ACHN (cell line): ENCODE results near the gene DTWD2.
"Not testable (repeated sequence)": the region's sequence is repeated elsewhere in the genome, so short reads cannot be mapped to it uniquely, and the experiment has no call there.

Experiments
- DNase-seq: peaks from one replicate; pipeline ENCODE4 v3.0.0-alpha.2; 2015
- in situ Hi-C: cut with HindIII; loops from 2 replicates; pipeline ENCODE4 v1.10.0; 2017; ENCODE audit warnings: low sequenced_read_pairs, low pct_ligation_motif_present, low pct_unique_long_range_greater_than_20kb

DTWD2 gene

DNA sequence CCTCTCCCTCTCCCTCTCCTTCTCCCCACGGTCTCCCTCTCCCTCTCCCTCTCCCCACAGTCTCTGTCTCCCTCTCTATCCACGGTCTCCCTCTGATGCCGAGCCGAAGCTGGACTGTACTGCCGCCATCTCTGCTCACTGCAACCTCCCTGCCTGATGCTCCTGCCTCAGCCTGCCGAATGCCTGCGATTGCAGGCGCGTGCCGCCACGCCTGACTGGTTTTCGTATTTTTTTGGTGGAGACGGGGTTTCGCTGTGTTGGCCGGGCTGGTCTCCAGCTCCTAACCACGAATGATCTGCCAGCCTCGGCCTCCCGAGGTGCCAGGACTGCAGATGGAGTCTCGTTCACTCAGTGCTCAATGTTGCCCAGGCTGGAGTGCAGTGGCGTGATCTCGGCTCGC, 24.0 kb downstream of the DTWD2 start:
- in situ Hi-C loops, DNase-seq: not testable (repeated sequence)

DNA sequence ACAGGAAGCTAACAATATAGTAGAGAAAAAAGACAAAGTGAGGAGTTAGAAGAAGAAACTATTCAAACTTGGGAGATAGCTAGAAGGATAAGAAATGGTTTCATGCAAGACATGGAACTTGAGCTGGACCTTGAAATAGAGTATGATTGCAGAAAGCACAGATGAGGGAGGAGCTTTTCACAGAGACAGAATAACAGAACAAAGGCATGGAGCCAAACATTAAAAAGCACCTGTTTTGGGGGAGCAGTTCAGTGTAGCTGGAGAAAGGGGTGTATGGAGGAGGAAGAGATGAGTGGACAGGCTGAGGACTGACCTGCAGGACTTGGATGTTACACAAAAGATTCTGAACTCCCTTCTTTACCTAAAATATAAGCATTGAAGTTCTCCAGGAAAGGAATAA, 25.2 kb downstream of the DTWD2 start:
- no peak for DNase-seq
- in situ Hi-C loops = no loop called here

DNA sequence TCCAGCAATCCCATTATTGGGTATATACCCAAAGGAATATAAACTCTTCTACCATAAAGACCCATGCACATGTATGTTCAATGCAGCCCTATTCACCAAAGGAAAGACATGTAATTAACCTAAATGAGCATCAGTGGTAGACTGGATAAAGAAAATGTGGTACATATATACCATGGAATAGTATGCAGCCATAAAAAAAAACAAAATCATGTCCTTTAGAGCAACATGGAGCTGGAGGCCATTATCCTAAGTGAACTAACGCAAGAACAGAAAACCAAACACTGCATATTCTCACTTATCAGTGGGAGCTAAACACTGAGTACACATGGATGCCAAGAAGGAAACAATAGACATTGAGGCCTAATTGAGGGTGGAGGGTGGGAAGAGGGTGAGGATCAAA, 27.8 kb downstream of the DTWD2 start:
- in situ Hi-C loops = no loop called here
- DNase-seq = no peak

DNA sequence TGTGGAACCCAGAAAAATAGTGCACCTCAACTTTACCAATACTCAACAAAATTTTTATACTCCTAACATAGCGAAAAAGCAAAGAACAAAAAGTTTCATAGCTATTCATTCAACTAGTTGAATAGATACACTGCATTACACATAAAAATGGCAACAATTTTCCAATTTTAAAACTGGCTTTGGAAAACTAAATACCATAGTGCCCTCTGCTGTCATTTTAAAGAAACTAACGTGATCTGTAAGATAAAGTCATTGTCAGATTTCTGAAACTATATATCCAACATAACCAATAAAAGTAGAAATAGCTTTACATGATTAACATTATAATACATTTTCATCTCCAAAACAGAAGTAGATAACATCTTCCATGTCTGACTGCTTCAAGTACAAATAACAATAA, 31.6 kb downstream of the DTWD2 start:
- peak; percentile 30 for DNase-seq
- in situ Hi-C loops = no loop called here

DNA sequence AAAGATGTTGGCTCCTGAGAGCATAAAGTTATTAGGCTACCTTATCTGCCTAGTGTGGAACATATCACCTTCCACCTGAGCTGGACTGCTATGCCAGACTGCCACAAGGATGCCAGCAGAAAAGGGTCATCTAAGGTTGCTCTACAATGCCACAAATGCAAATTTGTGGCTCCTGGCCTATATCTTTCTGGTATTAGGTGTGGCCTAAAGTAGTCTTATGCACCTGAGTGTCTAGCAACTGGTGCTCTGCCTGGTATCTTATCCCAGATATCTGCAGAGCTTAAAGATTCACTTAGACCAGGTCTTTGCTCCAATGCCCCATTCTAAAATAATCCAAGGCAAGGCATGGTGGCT, 34.7 kb downstream of the DTWD2 start:
- no peak for DNase-seq
- in situ Hi-C loops = no loop called here

DNA sequence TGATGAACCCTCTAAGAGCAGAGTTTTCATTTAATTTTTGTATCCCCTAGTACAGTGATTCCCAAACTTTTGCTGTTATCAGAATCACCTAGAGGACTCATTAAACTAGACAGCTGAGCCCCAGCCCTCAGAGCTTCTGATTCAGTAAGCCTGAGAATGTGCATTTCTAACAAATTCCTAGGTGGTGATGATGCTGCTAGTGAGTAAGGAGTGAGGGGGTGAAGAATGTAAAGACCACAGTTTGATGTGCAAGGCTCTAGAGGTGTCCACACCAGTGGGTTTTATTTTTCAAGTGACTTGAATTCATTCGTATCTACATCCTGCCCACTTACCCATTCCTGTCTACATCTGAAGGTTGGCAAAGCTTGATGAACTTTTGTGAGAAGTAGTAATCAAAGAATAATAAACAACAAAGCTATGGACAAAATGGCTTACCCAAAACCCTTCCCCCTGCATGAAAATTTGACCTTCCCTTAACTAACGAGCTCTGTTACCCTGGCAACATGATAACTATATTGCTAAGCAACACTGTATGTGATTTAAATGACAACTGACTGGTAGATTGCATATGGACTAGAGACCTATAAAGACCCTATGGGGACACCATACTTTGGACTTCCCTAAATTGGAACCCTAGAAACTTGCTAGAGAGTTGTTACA, 35.2 kb downstream of the DTWD2 start:
- in situ Hi-C loops = no loop called here
- no peak for DNase-seq

DNA sequence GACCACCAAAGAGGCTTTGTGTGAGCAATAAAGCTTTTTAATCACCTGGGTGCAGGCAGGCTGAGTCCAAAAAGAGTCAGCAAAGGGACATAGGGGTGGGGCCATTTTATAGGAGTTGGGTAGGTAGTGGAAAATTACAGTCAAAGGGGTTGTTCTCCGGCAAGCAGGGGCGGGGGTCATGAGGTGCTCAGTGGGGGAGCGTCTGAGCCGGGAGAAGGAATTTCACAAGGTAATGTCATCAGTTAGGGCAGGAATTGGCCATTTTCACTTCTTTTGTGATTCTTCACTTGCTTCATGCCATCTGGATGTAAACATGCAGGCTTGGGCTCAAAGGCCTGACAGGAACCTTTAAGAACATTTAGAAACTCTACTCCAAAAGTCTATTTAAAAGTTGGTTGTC, 36.0 kb downstream of the DTWD2 start:
- DNase-seq, in situ Hi-C loops: not testable (repeated sequence)

DNA sequence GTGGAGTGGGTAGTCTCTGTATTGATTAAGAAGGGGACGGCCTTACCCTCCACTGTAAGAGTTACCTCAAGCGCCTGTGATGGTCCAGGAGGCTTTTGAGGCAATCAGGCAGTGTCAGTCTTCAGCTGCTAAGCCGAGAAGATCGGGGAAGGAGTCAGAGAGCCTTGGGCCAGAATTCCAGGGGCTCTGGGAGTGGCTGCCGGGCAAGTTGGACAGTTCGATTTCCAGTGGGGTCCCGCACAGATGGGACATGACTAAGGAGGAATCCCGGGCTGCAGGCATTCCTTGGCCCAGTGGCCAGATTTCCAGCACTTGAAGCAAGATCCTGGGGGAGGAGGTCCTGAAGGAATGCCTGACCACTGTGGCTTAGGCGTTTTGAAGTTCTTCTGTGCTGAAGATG, 38.0 kb downstream of the DTWD2 start:
- in situ Hi-C loops, DNase-seq: not testable (repeated sequence)

DNA sequence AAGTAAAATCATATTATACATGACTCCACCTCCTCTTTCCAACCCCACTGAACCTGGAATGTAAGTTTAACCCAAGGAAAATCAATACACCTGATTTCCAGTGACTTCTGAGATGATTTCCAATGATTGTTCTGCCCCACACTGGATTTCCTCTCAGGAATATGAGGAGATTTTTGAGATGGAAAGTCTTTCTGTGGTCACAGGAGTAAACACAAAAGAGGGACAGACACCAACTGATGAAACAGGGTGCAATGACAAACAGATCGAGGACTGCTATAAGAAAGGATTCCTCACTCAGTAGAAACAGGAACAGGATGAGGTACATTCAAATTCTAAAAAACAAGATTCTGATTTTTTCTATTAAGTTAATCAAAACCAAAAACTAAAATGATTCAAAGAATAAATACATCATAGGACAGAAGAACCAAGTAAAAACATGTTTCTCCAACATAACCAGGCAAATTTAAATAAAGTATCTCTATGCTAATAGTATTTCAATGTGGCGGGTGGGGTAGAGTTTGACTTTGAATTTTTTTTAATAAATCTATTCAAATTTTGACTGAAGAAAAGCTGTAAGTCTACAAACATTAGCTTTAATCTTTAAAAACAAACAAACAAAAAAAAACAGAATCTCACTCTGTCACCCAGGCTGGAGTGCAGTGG, 42.1 kb downstream of the DTWD2 start:
- in situ Hi-C loops = no loop called here
- DNase-seq = no peak

DNA sequence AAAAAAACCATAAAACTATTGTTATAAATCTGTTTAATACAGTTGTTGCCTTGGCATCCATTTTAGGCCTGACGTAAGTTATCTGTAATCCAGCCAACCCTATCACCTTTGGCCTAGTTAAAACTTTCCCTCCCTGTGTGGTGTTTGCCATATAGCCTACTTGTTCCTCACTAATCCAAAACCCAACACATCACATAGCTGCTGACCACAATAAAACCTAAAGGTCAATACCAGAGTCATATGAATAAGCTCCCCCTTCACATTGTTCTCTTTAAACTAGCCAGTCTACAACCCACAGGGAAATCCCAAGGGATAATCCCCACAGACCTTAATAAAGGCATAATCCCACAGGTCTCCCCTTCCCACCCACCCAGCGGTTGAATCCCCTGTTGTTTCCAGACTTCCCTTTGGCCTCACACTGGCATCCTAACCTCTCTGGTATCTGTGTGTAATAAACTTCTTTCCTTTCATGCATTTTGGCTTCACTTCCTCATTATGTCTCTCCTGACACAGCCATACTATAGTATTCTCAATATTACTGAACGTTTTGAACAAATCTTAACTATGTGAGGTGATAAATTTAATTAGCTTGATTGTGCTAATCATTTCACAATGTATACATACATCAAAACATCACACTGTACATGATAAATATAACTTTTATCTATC, 50.8 kb downstream of the DTWD2 start:
- DNase-seq = no peak
- in situ Hi-C loops = no loop called here

DNA sequence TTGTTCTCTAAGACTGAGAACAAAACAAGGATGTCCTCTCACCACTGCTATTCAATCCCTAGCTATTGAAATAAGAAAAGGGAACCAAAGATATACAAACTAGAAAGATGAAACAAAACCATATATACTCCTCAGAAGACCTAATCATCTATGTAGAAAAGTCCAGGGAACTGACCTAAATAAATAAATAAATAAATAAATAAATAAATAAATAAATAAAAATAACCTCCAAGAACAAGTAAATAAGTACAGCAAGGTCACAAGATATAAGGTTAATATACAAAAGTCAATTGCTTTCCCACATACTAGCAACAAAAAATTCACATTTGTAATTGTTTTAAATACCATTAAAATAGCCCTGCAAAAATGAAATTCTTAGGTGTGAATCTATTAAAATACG, 54.6 kb downstream of the DTWD2 start:
- no peak for DNase-seq
- in situ Hi-C loops = no loop called here

DNA sequence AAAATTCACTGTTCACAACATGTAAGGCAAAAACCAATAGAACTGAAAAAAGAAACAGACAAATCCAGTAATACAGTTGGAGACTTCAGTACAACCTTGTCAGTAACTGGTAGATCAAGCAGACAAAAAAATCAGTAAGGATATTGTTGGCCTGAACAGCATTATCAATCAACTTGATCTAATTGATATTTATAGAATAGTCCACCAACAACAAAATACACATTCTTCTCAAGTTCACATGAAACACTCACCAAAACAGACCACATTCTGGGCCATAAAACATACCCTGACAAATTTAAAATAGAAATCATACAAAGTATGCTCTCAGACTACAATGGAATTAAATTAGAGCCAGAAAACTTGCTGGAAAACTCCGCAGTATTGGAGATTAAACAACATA, 56.8 kb downstream of the DTWD2 start:
- in situ Hi-C loops = no loop called here
- DNase-seq = no peak

DNA sequence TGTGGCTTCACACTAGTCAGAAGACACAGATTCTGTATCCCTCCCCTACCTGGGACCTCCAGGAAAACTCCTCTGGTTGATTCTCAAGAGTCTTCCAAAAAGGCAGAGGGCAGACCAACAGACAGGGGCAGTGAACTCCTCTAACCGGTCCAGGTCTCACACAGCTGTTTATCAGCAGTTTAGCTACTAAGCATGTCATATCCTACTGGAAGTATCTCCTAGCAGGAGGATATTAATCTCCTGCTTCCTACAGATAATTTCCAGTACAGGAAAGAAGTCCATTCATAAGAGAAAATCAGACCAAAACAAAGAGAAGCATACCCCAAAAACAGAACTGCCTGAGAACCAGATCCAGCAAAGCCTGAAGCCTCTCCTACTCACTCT, 64.3 kb downstream of the DTWD2 start:
- in situ Hi-C loops = no loop called here
- no peak for DNase-seq

DNA sequence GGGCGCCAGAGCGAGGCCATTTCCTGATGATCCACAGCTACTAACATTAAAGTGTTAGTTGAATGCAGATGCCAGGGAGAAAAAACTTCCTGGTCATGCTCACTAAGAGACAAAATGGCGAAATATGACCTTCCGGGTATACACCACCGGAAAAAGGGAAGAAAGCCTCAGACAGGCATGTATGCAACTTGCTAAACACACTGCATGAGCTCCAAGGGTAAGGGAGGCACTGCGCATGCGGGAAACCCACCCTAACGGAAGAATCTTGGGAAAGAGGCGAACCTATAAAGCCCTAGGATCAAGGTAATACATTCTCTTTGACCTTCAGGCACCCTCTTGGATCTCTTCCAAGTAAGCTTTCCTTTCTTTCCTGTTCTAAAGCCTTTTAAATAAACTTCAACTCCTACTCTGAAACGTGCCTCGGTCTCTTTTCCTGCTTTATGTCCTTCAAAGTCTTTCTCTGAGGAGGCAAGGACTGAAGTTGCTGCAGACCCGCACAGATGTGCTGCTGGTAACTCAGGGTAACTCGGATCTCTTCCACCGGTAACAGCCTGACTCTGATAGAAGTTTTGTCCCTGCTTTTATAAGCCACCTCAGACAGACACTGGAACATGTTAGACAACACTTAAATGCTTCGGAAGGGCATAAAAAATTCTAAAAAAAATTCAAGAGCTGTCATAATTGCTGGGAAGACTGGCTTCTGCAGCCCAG, 64.9 kb downstream of the DTWD2 start:
- in situ Hi-C loops = no loop called here
- DNase-seq = no peak

DNA sequence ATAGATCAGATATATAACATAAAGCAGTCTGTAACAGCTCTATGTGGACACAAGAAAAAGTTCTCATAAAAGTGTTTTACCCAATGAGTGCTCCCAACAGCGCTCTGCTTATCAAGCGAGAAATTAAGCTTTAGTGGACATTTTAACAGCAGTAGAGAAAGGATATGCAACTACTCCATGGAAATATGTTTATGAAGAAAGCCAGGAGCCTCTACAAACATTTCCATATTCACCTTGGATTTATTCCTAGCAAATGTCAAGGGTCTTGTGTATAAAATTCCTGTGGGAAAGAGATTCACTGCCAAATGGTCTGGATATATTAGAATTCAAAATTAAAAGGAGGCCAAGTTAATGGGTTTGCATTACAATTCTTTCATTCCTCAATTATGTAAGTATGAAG, 66.5 kb downstream of the DTWD2 start:
- in situ Hi-C loops = no loop called here
- no peak for DNase-seq

DNA sequence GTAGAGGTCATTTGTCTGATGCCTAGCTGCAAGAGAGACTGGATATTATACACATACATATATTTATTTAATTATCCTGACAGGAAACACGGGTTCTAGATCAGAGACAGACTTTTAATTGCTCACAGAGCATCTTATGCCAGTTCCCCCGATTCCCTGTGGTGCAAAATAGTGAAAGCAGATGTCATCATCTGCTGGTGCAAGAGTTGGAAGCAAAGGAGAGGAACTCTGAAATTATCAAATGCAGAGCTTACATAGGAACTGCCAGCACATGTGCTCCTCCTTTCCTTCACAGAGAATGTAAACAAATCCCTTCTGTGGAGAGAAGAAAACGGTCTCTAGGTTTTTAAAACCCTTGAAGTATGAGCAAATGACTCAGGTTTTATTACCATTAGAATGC, 69.3 kb downstream of the DTWD2 start:
- in situ Hi-C loops = no loop called here
- no peak for DNase-seq

DNA sequence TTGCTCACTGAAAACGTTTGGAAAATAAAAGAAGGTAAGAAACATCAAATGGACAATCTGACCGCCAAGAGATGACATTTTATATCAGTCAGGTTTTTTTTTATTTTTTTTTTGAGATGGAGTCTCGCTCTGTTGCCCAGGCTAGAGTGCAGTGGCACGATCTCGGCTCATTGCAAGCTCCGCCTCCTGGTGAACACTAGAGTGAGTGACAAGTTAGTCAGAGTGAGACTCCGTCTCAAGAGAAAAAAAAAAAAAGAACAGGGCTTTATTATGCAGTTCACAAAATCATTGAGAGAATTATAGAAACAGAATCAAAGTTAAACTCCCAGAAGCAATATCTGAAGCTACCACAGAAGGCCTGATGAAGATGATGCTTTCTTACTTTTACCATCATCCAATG, 70.1 kb downstream of the DTWD2 start:
- in situ Hi-C loops = no loop called here
- no peak for DNase-seq

DNA sequence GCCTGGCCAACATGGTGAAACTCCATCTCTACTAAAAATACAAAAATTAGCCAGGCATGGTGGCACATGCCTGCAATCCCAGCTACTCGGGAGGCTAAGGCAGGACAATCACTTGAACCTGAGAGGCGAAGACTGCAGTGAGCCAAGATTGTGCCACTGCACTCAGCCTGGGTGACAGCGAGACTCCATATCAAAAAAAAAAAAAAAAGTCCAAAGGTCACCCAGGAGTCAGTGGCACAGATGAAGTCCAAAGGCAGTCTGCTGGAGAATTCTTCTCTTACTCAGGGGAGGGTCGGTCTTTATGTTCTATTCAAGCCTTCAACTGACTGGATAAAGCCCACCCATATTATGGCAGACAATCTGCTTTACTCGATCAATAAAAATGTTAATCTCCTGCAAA, 80.8 kb downstream of the DTWD2 start:
- DNase-seq, in situ Hi-C loops: not testable (repeated sequence)

DNA sequence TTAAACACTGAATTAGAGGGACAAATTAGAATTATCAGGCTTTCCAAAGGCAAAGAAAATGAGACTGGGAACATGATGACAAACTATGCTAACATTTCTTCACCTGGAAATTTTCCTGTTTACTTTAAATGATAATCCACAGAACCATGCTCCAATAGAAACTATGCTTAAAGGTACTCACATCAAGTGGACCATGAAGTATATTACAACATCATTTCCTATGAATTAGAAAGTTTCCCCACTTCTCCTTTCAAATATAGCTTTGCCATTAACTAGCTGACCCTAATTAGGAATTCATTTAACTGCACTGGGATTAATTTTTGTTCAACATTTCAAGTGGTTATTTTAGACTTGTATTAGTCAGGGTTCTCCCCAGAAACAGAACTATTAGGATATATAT, 81.4 kb downstream of the DTWD2 start:
- DNase-seq = no peak
- in situ Hi-C loops = no loop called here

DNA sequence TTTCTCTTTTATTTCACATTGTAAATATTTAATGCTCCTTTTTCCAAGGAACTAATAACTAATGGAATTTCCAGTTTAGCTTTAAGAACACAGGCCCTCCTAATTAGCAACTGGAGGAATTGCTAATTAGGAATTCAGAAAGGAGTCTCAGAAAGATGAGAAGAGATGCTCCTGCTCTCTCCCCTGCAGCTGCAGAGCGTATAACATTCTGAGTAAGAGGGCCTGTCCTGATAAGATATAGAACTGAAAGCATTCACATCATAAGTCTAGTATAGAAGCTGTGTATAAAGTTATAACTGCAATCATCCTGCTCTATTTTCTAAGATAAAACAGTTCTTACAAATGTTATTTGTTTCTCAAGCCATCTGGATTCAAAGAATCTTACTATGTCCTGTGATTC, 83.2 kb downstream of the DTWD2 start:
- in situ Hi-C loops = no loop called here
- DNase-seq = no peak
